CD14-positive monocyte (primary cell): ENCODE results near the gene CXCL12. TPM values are rescaled to one million over a fixed set of nuclear protein-coding genes. Genes with fewer than 3 reads are reported as not detected.

ENCODE experiments used
- DNase-seq, 3 donors: peaks; one replicate each; pipeline ENCODE4 v3.0.0-alpha.2; 2011 to 2022
- H2AFZ ChIP-seq: 2 replicates; pipeline ENCODE4 v1.6.0; 2012; ENCODE audit warnings: mild to moderate bottlenecking, low read depth, low read length, inconsistent platforms; ENCODE audit not compliant: insufficient read depth, poor library complexity, severe bottlenecking
- H3K27ac ChIP-seq, 2 donors: 1 replicate in 1 of 2; 2 replicates in 1 of 2; pipeline ENCODE4 v1.5.1; 2012 to 2013; ENCODE audit warnings: low read length in 2 of 2, control low read depth in 1 of 2, inconsistent platforms in 1 of 2, low read depth in 1 of 2, mild to moderate bottlenecking in 1 of 2
- H3K27me3 ChIP-seq, 2 donors: one replicate each; pipeline versions ENCODE4 v1.6.0 to v1.6.1; 2011 to 2013; ENCODE audit warnings: low read length in 2 of 2; ENCODE audit not compliant: control insufficient read depth in 2 of 2, insufficient read depth in 2 of 2
- H3K36me3 ChIP-seq, 2 donors: replicated peaks in 1 of 2; 1 replicate in 1 of 2; 2 replicates in 1 of 2; pipeline versions ENCODE4 v1.5.1 to v1.6.1; 2012 to 2013; ENCODE audit warnings: low read length in 2 of 2, control low read depth in 1 of 2, inconsistent platforms in 1 of 2, mild to moderate bottlenecking in 1 of 2; ENCODE audit not compliant: insufficient read depth in 2 of 2, control insufficient read depth in 1 of 2
- H3K4me1 ChIP-seq, 2 donors: 1 replicate in 1 of 2; 2 replicates in 1 of 2; pipeline versions ENCODE4 v1.5.1 to v1.6.1; 2012 to 2013; ENCODE audit warnings: low read length in 2 of 2, control low read depth in 1 of 2, inconsistent platforms in 1 of 2, mild to moderate bottlenecking in 1 of 2, moderate library complexity in 1 of 2; ENCODE audit not compliant: insufficient read depth in 2 of 2, control insufficient read depth in 1 of 2
- H3K4me2 ChIP-seq: replicated peaks from 2 replicates; pipeline ENCODE3; 2012; ENCODE audit warnings: low read length, moderate library complexity, mild to moderate bottlenecking; ENCODE audit not compliant: poor library complexity, severe bottlenecking; ENCODE audit errors: extremely low read depth
- H3K4me3 ChIP-seq, 3 experiments: fragments of 200-600 bp in 1 of 3; sonication (generic) in 1 of 3; replicated peaks in 1 of 3; 1 replicate in 2 of 3; 2 replicates in 1 of 3; pipeline ENCODE4 v1.5.1; 2011 to 2013; ENCODE audit warnings: low read length in 3 of 3, mild to moderate bottlenecking in 3 of 3, control low read depth in 2 of 3, low read depth in 2 of 3, inconsistent platforms in 1 of 3, moderate library complexity in 1 of 3
- H3K79me2 ChIP-seq: 2 replicates; pipeline ENCODE4 v1.6.0; 2012; ENCODE audit warnings: mild to moderate bottlenecking, control low read depth, inconsistent platforms, low read length, moderate library complexity; ENCODE audit not compliant: insufficient read depth
- H3K9ac ChIP-seq: 2 replicates; pipeline ENCODE4 v1.6.0; 2017; ENCODE audit warnings: low read length, mild to moderate bottlenecking; ENCODE audit not compliant: insufficient read depth, poor library complexity, severe bottlenecking
- H3K9me3 ChIP-seq, 2 donors: replicated peaks in 1 of 2; 1 replicate in 1 of 2; 2 replicates in 1 of 2; pipeline versions ENCODE4 v1.5.1 to v1.6.1; 2012 to 2013; ENCODE audit warnings: low read length in 2 of 2, control low read depth in 1 of 2; ENCODE audit not compliant: control insufficient read depth in 1 of 2, insufficient read depth in 1 of 2
- H4K20me1 ChIP-seq: 2 replicates; pipeline ENCODE4 v1.6.0; 2012; ENCODE audit warnings: mild to moderate bottlenecking, low read length, control low read depth, moderate library complexity; ENCODE audit not compliant: insufficient read depth
- H3K27ac Mint-ChIP-seq, 7 donors: one replicate each; pipeline ENCODE4 v1.8.0; 2020; ENCODE audit warnings: mild to moderate bottlenecking in 7 of 7, mixed read lengths in 7 of 7, moderate library complexity in 6 of 7, inconsistent platforms in 2 of 7
- H3K27me3 Mint-ChIP-seq, 3 donors: one replicate each; pipeline ENCODE4 v1.8.0; 2021 to 2022; ENCODE audit warnings: low read depth in 3 of 3, mild to moderate bottlenecking in 3 of 3, mixed read lengths in 3 of 3, moderate library complexity in 3 of 3, inconsistent platforms in 1 of 3
- H3K36me3 Mint-ChIP-seq, 2 donors: one replicate each; pipeline ENCODE4 v1.8.0; 2020; ENCODE audit warnings: mixed read lengths in 2 of 2, inconsistent platforms in 1 of 2, mild to moderate bottlenecking in 1 of 2
- H3K4me1 Mint-ChIP-seq: one replicate; pipeline ENCODE4 v1.8.0; 2020; ENCODE audit warnings: mild to moderate bottlenecking, mixed read lengths
- H3K4me3 Mint-ChIP-seq, 2 donors: one replicate each; pipeline ENCODE4 v1.8.0; 2020; ENCODE audit warnings: mild to moderate bottlenecking in 2 of 2, mixed read lengths in 2 of 2, moderate library complexity in 1 of 2
- H3K9me3 Mint-ChIP-seq, 7 donors: one replicate each; pipeline ENCODE4 v1.8.0; 2020 to 2022; ENCODE audit warnings: mixed read lengths in 7 of 7, mild to moderate bottlenecking in 6 of 7, moderate library complexity in 6 of 7, inconsistent platforms in 2 of 7
- CTCF ChIP-seq: fragments of 200-600 bp; IDR thresholded peaks from one replicate; pipeline ENCODE4 v1.8.0; 2022; ENCODE audit warnings: antibody characterized with exemption, mild to moderate bottlenecking
- WGBS: methylation state at CpG from one replicate; pipeline ENCODE4 v1.1.5; 2013; ENCODE audit warnings: missing lambda C conversion rate; ENCODE audit not compliant: insufficient coverage; 5-methylcytosine and 5-hydroxymethylcytosine counted together
- intact Hi-C, 2 donors: fragments of 100-400 bp; cut with micrococcal nuclease; formaldehyde crosslinking; loops; one replicate each; pipeline versions ENCODE4 v1.15.0 to v1.15.1; 2023
- polyA plus RNA-seq, 3 donors: library from polyadenylated mRNA; depleted of rRNA in 1 of 3; unstranded in 2 of 3; stranded (reverse) in 1 of 3; fragments of 300-500 nt in 2 of 3; fragments of >200 nt in 1 of 3; fragmentation: Illumina TruSeq in 2 of 3; gene quantifications; 1 replicate in 2 of 3; 2 replicates in 1 of 3; pipeline ENCODE4 v1.2.3, GENCODE V29; 2012 to 2021

CXCL12 gene
- polyA plus RNA-seq, 3 donors = 0.21 TPM; not detected in 2

- intact Hi-C loops = no loop called here
- no peak for DNase-seq
- Histone ChIP-seq H3K4me2 (no peak overlapping the region), H3K4me3 (no peak overlapping the region), H3K9ac (no peak overlapping the region), H2AFZ (no peak overlapping the region), H3K9me3 (no peaks in the 10 kb centered on the region), H3K79me2 (no peaks in the 10 kb centered on the region), H3K27me3 (peaks cover 0 to 3% of the 10 kb centered on the region in 2 donors), H4K20me1 (no peaks in the 10 kb centered on the region), H3K4me1 (no peaks in the 10 kb centered on the region), H3K36me3 (no peaks in the 10 kb centered on the region), H3K27ac (no peak overlapping the region)
- H3K4me1 Mint-ChIP-seq = no peaks in the 10 kb centered on the region
- peaks cover 3 to 9% (median 4%) of the 10 kb centered on the region in 3 donors for H3K27me3 Mint-ChIP-seq
- no peaks in the 10 kb centered on the region for H3K36me3 Mint-ChIP-seq
- peaks cover 0 to 3% (median 2%) of the 10 kb centered on the region in 7 donors for H3K9me3 Mint-ChIP-seq
- H3K4me3 Mint-ChIP-seq = no peak overlapping the region
- H3K27ac Mint-ChIP-seq = no peak overlapping the region
- no peak for TF ChIP-seq CTCF
Measured at GRCh38 chr10:44330431-44330830, 54.5 kb downstream of the CXCL12 start.

GRCh38 chr10:44327461-44327860 is 57.4 kb downstream of the CXCL12 start:
- H4K20me1 ChIP-seq = no peaks in the 10 kb centered on the region
- 100% methylated on average over 2 of the region's 2 CpGs for WGBS
- intact Hi-C loops = no loop called here
- no peak for TF ChIP-seq CTCF
- H3K9ac ChIP-seq = no peak overlapping the region
- Mint-ChIP-seq H3K9me3 (peaks cover 0 to 3% (median 2%) of the 10 kb centered on the region in 7 donors), H3K4me3 (no peak overlapping the region), H3K27ac (no peak overlapping the region), H3K4me1 (no peaks in the 10 kb centered on the region), H3K27me3 (peaks cover 3 to 11% (median 4%) of the 10 kb centered on the region in 3 donors), H3K36me3 (no peaks in the 10 kb centered on the region)
- no peak for DNase-seq
- H3K27me3 ChIP-seq = peaks cover 0 to 3% of the 10 kb centered on the region in 2 donors
- no peaks in the 10 kb centered on the region for H3K79me2 ChIP-seq
- no peak overlapping the region for H3K4me3 ChIP-seq
- H3K36me3 ChIP-seq = no peaks in the 10 kb centered on the region
- H2AFZ ChIP-seq = no peak overlapping the region
- H3K27ac ChIP-seq = no peak overlapping the region
- no peaks in the 10 kb centered on the region for H3K9me3 ChIP-seq
- no peaks in the 10 kb centered on the region for H3K4me1 ChIP-seq
- no peak overlapping the region for H3K4me2 ChIP-seq
